K562 treated with DMSO at 1 percent for 24 hours (cell line): ENCODE data around the gene ANKRD1. TPM values are rescaled to one million over a fixed set of nuclear protein-coding genes. Genes with fewer than 3 reads are reported as not detected.

Experiments
- total RNA-seq: library from RNA; unstranded; fragments of 300-600 nt; gene quantifications from 2 replicates; pipeline ENCODE4 v1.2.3, GENCODE V29; 2022; ENCODE audit warnings: low read depth; ENCODE audit not compliant: insufficient read depth

ANKRD1 gene
- not detected in 2 replicates for total RNA-seq

DNA sequence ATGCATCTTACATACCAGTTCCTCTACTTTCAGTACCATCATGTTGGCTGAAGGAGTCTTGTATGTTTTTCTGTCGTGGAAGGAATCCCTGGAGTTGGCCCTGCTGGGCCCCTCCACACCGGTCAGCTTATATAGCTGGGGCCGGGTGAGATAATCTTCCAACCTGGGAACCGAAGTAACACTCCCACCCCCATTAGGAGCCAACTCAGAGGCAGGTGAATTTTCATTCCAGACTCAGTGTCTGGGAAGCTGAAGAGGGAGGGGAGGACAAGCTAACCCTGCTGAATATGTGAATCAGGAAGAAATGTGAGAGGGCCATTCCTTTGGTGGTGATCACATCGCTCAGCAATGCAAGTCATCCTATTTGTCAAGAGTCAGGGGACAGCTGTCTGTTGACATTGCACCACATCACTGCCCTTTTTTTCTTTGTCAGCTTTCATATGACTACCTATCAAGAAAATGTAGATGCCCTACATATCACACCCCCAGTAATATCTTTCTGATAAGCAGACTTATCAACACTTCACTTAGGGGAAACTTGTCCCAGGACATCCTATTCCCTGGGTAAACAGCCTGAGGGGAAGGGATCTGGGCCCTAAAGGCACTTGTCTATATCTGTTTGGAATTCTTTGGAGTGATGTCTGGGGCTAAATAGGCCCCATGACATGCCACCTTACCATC is at the start of gene ANKRD1:
Gene ANKRD1 (minus strand): TSS at position 102 of the 681 bp plus-strand sequence. CDS start 60 bp downstream, at position 42.

DNA sequence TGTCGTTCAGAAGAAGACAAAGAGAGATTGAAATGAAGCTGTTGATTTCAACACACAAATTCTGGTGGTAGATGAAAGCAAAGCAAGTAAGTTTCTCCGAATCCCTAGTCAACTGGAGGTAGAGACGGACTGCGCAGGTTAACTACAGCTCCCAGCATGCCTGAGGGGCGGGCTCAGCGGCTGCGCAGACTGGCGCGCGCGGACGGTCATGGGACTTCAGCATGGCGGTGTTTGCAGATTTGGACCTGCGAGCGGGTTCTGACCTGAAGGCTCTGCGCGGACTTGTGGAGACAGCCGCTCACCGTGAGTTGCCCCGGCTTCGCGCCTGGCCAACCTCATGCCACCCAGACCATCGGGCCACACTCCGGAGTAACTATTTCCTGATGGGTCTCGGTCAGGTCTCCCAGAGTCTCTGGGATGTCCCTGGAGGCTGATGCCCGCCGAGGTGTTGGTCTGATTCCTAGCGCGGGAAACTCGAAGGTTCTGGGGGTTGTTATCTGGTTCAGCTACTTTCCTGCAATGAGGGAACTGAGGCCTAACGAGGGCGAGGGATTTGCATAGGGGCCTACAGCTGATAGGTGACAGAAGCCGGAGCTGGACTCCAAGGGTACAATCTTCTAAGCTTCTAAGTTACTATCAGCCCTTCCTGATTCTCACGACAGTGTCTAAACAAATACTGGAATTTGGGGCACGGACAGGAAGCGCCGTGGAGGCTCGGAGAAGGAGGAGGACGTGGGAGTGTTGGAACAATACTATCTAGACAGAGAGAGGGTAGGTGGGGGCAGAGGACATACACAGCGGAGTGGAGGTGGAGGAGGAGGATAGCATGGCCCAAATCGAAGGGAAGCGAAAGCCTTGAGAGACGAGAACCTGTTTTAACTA is 48.9 kb downstream of the ANKRD1 start, which contains the start of gene RPP30:
Gene RPP30 (plus strand): TSS at position 209 of the 882 bp plus-strand sequence. CDS start 13 bp downstream, at position 222.

Other genes starting within 250 kb of the ANKRD1 start
- gene HTR7, start 63.0 kb downstream of the ANKRD1 start, total RNA-seq, result 0.20 and 0.32 TPM in 2 replicates
- 25.8 and 29.8 TPM in 2 replicates for gene RPP30, start 49.1 kb downstream of the ANKRD1 start, total RNA-seq